ENCODE results near the gene MYOM1.

GRCh38 chr18:3159830-3160229 lies 59.9 kb downstream of the MYOM1 start:
- TF ChIP-seq EZH2phosphoT487 (IDR thresholded peaks at IDR 0.05; ENCODE audit: borderline replicate concordance, low read depth, low read length) = no peak
- no peak for TF ChIP-seq CTCF (conservative IDR thresholded peaks at IDR 0.05; ENCODE audit: low read length)
